ENCODE results near the gene TSPAN31.
"Not testable (repeated sequence)": the region's sequence is repeated elsewhere in the genome, so short reads cannot be mapped to it uniquely, and the experiment has no call there.

The TSPAN31 gene

DNA sequence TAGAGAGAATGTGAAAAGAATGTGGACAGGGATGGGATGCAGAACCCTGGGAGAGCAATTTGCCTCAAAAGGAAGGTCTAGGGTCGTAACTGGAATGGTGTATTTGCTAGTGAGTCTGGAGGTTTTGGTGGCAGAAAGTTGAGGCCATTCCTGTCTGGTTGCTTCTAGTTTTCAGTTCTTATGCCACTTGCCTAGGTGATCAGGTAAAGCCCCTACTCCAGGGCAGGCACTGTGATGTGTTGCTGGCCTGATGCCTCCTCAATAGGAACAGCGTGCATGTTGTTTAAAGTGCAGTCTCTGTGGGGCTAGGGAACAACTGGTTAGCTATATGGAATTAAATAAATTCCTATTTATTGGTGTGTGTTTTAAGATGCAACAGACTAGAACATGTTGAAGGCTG, 44.5 kb upstream of the TSPAN31 start:
- no peak for ATAC-seq (ENCODE audit: low read depth)
- Histone ChIP-seq H3K9me3 (ENCODE audit: severe bottlenecking) (peaks cover 7% of the 10 kb centered on the region), H3K36me3 (ENCODE audit: low read depth) (peaks cover 61% of the 10 kb centered on the region), H3K4me3 (ENCODE audit: severe bottlenecking) (no peak overlapping the region), H3K27ac (ENCODE audit: poor library complexity, severe bottlenecking) (no peak overlapping the region), H3K4me1 (ENCODE audit: insufficient read depth, poor library complexity, severe bottlenecking) (no peaks in the 10 kb centered on the region), H3K27me3 (ENCODE audit: insufficient read depth, poor library complexity, severe bottlenecking) (no peaks in the 10 kb centered on the region)
- DNase-seq (ENCODE audit: low spot score) = no peak
- TF ChIP-seq, protein P1, sequence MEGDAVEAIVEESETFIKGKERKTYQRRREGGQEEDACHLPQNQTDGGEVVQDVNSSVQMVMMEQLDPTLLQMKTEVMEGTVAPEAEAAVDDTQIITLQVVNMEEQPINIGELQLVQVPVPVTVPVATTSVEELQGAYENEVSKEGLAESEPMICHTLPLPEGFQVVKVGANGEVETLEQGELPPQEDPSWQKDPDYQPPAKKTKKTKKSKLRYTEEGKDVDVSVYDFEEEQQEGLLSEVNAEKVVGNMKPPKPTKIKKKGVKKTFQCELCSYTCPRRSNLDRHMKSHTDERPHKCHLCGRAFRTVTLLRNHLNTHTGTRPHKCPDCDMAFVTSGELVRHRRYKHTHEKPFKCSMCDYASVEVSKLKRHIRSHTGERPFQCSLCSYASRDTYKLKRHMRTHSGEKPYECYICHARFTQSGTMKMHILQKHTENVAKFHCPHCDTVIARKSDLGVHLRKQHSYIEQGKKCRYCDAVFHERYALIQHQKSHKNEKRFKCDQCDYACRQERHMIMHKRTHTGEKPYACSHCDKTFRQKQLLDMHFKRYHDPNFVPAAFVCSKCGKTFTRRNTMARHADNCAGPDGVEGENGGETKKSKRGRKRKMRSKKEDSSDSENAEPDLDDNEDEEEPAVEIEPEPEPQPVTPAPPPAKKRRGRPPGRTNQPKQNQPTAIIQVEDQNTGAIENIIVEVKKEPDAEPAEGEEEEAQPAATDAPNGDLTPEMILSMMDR (IDR thresholded peaks at IDR 0.05; ENCODE audit: poor library complexity, severe bottlenecking) = no peak

DNA sequence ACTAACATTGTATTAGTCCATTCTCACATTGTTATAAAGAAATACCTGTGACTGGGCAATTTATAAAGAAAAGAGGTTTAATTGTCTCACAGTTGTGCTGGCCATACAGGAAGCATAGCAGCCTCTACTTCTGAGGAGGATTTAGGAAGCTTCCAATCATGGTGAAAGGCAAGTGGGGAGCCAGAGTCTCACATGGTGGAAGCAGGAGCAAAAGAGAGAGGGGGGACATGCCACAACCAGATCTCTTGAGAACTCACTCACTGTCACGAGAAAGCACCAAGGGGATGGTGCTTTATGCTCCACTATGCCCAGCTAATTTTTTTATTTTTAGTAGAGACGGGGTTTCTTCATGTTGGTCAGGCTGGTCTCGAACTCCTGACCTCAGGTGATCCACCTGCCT, 37.6 kb upstream of the TSPAN31 start:
- Histone ChIP-seq H3K27me3 (ENCODE audit: insufficient read depth, poor library complexity, severe bottlenecking) (no peaks in the 10 kb centered on the region), H3K9me3 (ENCODE audit: severe bottlenecking) (peaks cover 7% of the 10 kb centered on the region), H3K4me1 (ENCODE audit: insufficient read depth, poor library complexity, severe bottlenecking) (no peaks in the 10 kb centered on the region), H3K36me3 (ENCODE audit: low read depth) (peaks cover 48% of the 10 kb centered on the region), H3K27ac (ENCODE audit: poor library complexity, severe bottlenecking) (no peak overlapping the region), H3K4me3 (ENCODE audit: severe bottlenecking) (no peak overlapping the region)
- TF ChIP-seq, protein P1 (IDR thresholded peaks at IDR 0.05; ENCODE audit: poor library complexity, severe bottlenecking) = no peak
- DNase-seq (ENCODE audit: low spot score) (no peak), ATAC-seq (ENCODE audit: low read depth) (no peak)

DNA sequence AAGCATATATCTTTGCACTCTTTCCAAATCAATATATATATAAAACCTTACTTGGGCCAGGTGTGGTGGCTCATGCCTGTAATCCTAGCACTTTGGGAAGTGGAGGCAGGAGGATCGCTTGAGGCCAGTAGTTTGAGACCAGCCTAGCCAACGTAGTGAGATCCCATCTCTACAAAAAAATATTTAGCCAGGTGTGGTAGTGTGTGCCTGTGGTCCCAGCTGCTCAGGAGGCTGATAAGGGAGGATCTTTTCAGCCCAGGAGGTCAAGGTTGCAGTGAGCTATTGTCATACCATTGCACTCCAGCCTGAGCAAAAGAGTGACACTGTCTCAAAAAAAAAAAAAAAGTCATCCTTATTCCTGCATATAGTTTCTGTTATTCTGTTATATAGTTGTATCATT, 36.5 kb upstream of the TSPAN31 start:
- DNase-seq (ENCODE audit: low spot score) (no peak), ATAC-seq (ENCODE audit: low read depth) (no peak)
- TF ChIP-seq, protein P1 (IDR thresholded peaks at IDR 0.05; ENCODE audit: poor library complexity, severe bottlenecking) = no peak
- Histone ChIP-seq H3K36me3 (ENCODE audit: low read depth) (peaks cover 43% of the 10 kb centered on the region), H3K9me3 (ENCODE audit: severe bottlenecking) (peaks cover 7% of the 10 kb centered on the region), H3K27me3 (ENCODE audit: insufficient read depth, poor library complexity, severe bottlenecking) (no peaks in the 10 kb centered on the region), H3K4me1 (ENCODE audit: insufficient read depth, poor library complexity, severe bottlenecking) (no peaks in the 10 kb centered on the region), H3K4me3 (ENCODE audit: severe bottlenecking) (no peak overlapping the region), H3K27ac (ENCODE audit: poor library complexity, severe bottlenecking) (no peak overlapping the region)

DNA sequence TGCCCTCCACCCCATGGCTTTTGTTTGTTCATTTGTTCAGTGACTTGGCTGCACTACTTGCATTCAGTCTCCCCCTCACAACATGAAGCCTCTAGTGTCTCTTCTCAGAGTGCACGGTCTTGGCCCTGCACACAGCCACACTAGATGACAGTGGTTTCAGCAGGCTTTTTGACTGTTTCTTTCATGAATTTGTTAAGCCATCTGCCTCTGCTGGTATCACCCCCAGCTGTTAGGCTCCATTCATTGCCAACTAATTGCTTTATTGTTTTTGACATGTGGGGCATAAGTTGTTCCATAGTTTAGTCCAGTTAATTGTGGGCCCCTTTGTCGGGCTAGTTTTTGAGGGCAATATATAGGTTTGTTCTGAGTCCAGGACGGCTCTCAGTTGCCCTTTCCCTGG, 32.1 kb upstream of the TSPAN31 start:
- TF ChIP-seq, protein P1 (IDR thresholded peaks at IDR 0.05; ENCODE audit: poor library complexity, severe bottlenecking) = no peak
- Histone ChIP-seq H3K9me3 (ENCODE audit: severe bottlenecking) (no peaks in the 10 kb centered on the region), H3K4me1 (ENCODE audit: insufficient read depth, poor library complexity, severe bottlenecking) (no peaks in the 10 kb centered on the region), H3K27ac (ENCODE audit: poor library complexity, severe bottlenecking) (no peak overlapping the region), H3K36me3 (ENCODE audit: low read depth) (peaks cover 30% of the 10 kb centered on the region), H3K4me3 (ENCODE audit: severe bottlenecking) (no peak overlapping the region), H3K27me3 (ENCODE audit: insufficient read depth, poor library complexity, severe bottlenecking) (no peaks in the 10 kb centered on the region)
- ATAC-seq (ENCODE audit: low read depth) (no peak), DNase-seq (ENCODE audit: low spot score) (no peak)

DNA sequence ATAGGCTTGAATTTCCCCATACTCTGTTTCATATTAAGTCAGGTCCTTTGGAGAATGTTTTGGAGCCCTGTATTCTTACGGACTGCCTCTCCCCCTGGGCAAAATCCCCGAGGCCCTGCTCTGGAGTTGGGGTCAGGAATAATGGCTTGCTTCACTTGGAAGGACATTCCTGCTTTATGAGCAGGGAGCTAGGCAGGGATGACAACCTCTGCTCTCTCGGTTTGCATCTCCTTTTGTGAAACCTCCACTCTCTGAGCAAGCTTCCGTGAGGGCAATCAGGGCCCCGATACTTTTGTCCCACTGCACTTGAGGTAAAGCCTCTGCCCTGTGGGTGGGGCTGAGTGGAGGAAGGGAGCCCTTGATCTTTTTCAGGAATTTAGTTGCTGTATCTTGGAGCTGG, 31.6 kb upstream of the TSPAN31 start:
- Histone ChIP-seq H3K4me1 (ENCODE audit: insufficient read depth, poor library complexity, severe bottlenecking) (no peaks in the 10 kb centered on the region), H3K9me3 (ENCODE audit: severe bottlenecking) (no peaks in the 10 kb centered on the region), H3K27ac (ENCODE audit: poor library complexity, severe bottlenecking) (no peak overlapping the region), H3K27me3 (ENCODE audit: insufficient read depth, poor library complexity, severe bottlenecking) (no peaks in the 10 kb centered on the region), H3K36me3 (ENCODE audit: low read depth) (peaks cover 35% of the 10 kb centered on the region), H3K4me3 (ENCODE audit: severe bottlenecking) (no peak overlapping the region)
- TF ChIP-seq, protein P1 (IDR thresholded peaks at IDR 0.05; ENCODE audit: poor library complexity, severe bottlenecking) = no peak
- DNase-seq (ENCODE audit: low spot score) (no peak), ATAC-seq (ENCODE audit: low read depth) (no peak)

DNA sequence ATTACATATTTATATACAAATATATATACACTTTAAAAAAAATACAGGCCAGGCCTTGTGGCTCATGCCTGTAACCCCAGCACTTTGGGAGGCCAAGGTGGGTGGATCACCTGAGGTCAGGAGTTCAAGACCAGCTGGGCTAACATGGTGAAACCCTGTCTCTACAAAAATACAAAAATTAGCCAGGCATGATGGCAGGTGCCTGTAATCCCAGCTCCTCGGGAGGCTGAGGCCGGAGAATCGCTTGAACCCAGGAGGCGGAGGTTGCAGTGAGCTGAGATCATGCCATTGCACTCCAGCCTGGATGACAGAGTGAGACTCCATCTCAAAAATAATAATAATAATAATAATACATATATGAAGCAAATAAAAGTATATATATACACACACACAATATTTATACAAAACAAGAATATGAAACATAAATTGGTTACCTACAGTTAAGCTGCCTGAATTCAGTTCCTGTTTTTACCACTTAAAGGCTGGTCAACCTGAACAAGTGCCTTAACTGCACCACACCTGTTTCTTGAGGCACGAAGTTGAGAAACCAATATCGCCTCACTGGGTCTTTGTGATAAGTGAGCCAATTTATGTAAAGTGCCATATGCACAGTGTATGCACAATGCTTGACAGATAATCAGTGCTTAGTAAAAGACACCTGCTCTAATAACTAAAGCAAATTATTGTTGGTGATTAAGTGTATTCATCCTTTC, 29.6 kb upstream of the TSPAN31 start:
- H3K27me3 ChIP-seq (ENCODE audit: insufficient read depth, poor library complexity, severe bottlenecking); H3K4me3 ChIP-seq (ENCODE audit: severe bottlenecking); H3K9me3 ChIP-seq (ENCODE audit: severe bottlenecking); H3K27ac ChIP-seq (ENCODE audit: poor library complexity, severe bottlenecking); DNase-seq (ENCODE audit: low spot score); ATAC-seq (ENCODE audit: low read depth); H3K4me1 ChIP-seq (ENCODE audit: insufficient read depth, poor library complexity, severe bottlenecking): not testable (repeated sequence)
- H3K36me3 ChIP-seq (ENCODE audit: low read depth) = peaks cover 46% of the 10 kb centered on the region

All from RWPE2 (cell line).